ENCODE results near the gene PDCD5. TPM values are rescaled to one million over a fixed set of nuclear protein-coding genes. Genes with fewer than 3 reads are reported as not detected.

PDCD5 gene
- total and polyA plus RNA-seq, 2 experiments from 2014 or later, result 77.8 to 436 TPM

DNA sequence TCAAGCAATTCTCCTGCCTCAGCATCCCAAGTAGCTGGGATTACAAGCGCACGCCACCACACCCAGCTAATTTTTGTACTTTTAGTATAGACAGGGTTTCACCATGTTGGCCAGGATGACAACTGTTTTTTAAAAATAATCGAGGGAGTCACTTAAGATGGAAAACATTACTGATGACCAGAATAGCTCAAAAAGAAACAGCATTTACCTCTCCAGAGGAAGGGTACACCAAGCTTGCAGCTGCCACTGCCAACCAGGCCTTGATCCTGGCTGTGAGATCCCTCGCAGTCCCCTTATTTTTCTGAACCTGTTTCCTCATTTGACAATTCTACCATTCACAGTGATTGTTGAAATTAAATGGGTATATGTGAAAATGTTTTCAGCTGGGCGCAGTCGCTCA lies 14.5 kb downstream of the PDCD5 start (continued):
- TF ChIP-seq EZH2phosphoT487 (IDR thresholded peaks at IDR 0.05; ENCODE audit: unreplicated experiment) (no peak), NANOG (IDR thresholded peaks at IDR 0.05; ENCODE audit: borderline replicate concordance) (no peak), POLR2AphosphoS5 (IDR thresholded peaks at IDR 0.05; ENCODE audit: low read depth) (no peak)

DNA sequence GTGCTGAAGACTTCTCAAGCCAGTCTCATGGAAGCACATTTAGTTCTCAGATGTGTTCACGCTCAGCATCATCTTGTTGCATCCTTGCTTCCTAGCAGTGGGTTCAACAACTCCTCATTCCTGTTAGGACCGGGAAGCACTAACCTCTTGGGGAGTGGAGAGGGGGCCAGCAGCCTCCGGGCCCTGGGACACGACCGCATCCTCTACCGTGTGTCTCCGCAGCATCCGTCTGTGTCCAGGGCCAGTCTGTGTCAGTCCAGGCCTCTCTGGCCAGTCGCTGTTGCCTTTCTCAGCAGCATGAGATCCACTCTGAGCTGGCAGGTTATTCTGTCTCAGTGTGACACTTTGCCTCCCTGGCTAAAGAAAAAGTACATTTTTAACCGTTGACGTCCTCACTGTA lies 17.0 kb downstream of the PDCD5 start:
- no peak for TF ChIP-seq POLR2AphosphoS5 (IDR thresholded peaks at IDR 0.05; ENCODE audit: low read depth)
- TF ChIP-seq ZNF114 (CRISPR knock-in tag; IDR thresholded peaks at IDR 0.05), result no peak
- TF ChIP-seq CREB1 (CRISPR knock-in tag; IDR thresholded peaks at IDR 0.05; ENCODE audit: low read depth), result no peak
- TF ChIP-seq CTCF (conservative IDR thresholded peaks at IDR 0.05; ENCODE audit: low read depth in 2 of 2), result no peak
- TF ChIP-seq, protein P1, sequence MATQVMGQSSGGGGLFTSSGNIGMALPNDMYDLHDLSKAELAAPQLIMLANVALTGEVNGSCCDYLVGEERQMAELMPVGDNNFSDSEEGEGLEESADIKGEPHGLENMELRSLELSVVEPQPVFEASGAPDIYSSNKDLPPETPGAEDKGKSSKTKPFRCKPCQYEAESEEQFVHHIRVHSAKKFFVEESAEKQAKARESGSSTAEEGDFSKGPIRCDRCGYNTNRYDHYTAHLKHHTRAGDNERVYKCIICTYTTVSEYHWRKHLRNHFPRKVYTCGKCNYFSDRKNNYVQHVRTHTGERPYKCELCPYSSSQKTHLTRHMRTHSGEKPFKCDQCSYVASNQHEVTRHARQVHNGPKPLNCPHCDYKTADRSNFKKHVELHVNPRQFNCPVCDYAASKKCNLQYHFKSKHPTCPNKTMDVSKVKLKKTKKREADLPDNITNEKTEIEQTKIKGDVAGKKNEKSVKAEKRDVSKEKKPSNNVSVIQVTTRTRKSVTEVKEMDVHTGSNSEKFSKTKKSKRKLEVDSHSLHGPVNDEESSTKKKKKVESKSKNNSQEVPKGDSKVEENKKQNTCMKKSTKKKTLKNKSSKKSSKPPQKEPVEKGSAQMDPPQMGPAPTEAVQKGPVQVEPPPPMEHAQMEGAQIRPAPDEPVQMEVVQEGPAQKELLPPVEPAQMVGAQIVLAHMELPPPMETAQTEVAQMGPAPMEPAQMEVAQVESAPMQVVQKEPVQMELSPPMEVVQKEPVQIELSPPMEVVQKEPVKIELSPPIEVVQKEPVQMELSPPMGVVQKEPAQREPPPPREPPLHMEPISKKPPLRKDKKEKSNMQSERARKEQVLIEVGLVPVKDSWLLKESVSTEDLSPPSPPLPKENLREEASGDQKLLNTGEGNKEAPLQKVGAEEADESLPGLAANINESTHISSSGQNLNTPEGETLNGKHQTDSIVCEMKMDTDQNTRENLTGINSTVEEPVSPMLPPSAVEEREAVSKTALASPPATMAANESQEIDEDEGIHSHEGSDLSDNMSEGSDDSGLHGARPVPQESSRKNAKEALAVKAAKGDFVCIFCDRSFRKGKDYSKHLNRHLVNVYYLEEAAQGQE (IDR thresholded peaks at IDR 0.05; ENCODE audit: unreplicated experiment), result no peak
- TF ChIP-seq, protein P2, sequence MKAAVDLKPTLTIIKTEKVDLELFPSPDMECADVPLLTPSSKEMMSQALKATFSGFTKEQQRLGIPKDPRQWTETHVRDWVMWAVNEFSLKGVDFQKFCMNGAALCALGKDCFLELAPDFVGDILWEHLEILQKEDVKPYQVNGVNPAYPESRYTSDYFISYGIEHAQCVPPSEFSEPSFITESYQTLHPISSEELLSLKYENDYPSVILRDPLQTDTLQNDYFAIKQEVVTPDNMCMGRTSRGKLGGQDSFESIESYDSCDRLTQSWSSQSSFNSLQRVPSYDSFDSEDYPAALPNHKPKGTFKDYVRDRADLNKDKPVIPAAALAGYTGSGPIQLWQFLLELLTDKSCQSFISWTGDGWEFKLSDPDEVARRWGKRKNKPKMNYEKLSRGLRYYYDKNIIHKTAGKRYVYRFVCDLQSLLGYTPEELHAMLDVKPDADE (IDR thresholded peaks at IDR 0.05), result no peak
- TF ChIP-seq, protein P3, sequence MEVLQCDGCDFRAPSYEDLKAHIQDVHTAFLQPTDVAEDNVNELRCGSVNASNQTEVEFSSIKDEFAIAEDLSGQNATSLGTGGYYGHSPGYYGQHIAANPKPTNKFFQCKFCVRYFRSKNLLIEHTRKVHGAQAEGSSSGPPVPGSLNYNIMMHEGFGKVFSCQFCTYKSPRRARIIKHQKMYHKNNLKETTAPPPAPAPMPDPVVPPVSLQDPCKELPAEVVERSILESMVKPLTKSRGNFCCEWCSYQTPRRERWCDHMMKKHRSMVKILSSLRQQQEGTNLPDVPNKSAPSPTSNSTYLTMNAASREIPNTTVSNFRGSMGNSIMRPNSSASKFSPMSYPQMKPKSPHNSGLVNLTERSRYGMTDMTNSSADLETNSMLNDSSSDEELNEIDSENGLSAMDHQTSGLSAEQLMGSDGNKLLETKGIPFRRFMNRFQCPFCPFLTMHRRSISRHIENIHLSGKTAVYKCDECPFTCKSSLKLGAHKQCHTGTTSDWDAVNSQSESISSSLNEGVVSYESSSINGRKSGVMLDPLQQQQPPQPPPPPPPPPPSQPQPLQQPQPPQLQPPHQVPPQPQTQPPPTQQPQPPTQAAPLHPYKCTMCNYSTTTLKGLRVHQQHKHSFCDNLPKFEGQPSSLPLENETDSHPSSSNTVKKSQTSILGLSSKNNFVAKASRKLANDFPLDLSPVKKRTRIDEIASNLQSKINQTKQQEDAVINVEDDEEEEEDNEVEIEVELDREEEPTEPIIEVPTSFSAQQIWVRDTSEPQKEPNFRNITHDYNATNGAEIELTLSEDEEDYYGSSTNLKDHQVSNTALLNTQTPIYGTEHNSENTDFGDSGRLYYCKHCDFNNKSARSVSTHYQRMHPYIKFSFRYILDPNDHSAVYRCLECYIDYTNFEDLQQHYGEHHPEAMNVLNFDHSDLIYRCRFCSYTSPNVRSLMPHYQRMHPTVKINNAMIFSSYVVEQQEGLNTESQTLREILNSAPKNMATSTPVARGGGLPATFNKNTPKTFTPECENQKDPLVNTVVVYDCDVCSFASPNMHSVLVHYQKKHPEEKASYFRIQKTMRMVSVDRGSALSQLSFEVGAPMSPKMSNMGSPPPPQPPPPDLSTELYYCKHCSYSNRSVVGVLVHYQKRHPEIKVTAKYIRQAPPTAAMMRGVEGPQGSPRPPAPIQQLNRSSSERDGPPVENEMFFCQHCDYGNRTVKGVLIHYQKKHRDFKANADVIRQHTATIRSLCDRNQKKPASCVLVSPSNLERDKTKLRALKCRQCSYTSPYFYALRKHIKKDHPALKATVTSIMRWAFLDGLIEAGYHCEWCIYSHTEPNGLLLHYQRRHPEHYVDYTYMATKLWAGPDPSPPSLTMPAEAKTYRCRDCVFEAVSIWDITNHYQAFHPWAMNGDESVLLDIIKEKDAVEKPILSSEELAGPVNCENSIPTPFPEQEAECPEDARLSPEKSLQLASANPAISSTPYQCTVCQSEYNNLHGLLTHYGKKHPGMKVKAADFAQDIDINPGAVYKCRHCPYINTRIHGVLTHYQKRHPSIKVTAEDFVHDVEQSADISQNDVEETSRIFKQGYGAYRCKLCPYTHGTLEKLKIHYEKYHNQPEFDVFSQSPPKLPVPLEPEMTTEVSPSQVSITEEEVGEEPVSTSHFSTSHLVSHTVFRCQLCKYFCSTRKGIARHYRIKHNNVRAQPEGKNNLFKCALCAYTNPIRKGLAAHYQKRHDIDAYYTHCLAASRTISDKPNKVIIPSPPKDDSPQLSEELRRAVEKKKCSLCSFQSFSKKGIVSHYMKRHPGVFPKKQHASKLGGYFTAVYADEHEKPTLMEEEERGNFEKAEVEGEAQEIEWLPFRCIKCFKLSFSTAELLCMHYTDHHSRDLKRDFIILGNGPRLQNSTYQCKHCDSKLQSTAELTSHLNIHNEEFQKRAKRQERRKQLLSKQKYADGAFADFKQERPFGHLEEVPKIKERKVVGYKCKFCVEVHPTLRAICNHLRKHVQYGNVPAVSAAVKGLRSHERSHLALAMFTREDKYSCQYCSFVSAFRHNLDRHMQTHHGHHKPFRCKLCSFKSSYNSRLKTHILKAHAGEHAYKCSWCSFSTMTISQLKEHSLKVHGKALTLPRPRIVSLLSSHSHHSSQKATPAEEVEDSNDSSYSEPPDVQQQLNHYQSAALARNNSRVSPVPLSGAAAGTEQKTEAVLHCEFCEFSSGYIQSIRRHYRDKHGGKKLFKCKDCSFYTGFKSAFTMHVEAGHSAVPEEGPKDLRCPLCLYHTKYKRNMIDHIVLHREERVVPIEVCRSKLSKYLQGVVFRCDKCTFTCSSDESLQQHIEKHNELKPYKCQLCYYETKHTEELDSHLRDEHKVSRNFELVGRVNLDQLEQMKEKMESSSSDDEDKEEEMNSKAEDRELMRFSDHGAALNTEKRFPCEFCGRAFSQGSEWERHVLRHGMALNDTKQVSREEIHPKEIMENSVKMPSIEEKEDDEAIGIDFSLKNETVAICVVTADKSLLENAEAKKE (CRISPR knock-in tag; IDR thresholded peaks at IDR 0.05), result no peak
- TF ChIP-seq ZNF331 (CRISPR knock-in tag; IDR thresholded peaks at IDR 0.05; ENCODE audit: low read depth), result no peak
- TF ChIP-seq EZH2 (IDR thresholded peaks at IDR 0.05; ENCODE audit: low read depth, unreplicated experiment), result no peak
- no peak for TF ChIP-seq STAT1 (IDR thresholded peaks at IDR 0.05; ENCODE audit: unreplicated experiment)
- no peak for TF ChIP-seq EZH2phosphoT487 (IDR thresholded peaks at IDR 0.05; ENCODE audit: unreplicated experiment)
- H3K4me3 ChIP-seq, result no peak overlapping the region
- H3F3A ChIP-seq (replicated peaks; ENCODE audit: low read depth), result no peaks in the 10 kb centered on the region
- Mint-ChIP-seq H3K36me3 (ENCODE audit: low read depth) (peaks cover 76% of the 10 kb centered on the region), H3K4me1 (peaks cover 3% of the 10 kb centered on the region; the same call in 1 of the 3 replicates), H3K4me3 (no peak overlapping the region), H3K27ac (no peak overlapping the region), H3K9me3 (peaks cover 14% of the 10 kb centered on the region), H3K27me3 (ENCODE audit: insufficient read depth, low read depth, poor library complexity) (peaks cover 3% of the 10 kb centered on the region)
- H4K20me1 ChIP-seq (replicated peaks; ENCODE audit: insufficient read depth), result no peaks in the 10 kb centered on the region; the same call in 1 of the 2 replicates
- H3K9me2 ChIP-seq (ENCODE audit: insufficient read depth), result no peaks in the 10 kb centered on the region
- no peaks in the 10 kb centered on the region for H3K79me2 ChIP-seq (replicated peaks; ENCODE audit: insufficient read depth)
- ATAC-seq (no peak), DNase-seq (ENCODE audit: low spot score) (no peak)
- H3K4me1 ChIP-seq (ENCODE audit: insufficient read depth), result no peaks in the 10 kb centered on the region
- no peak overlapping the region for H2AFZ ChIP-seq
- H3K36me3 ChIP-seq (ENCODE audit: insufficient read depth), result peaks cover 64% of the 10 kb centered on the region
- no peak overlapping the region for H3K27ac ChIP-seq (ENCODE audit: low read depth)
- no peaks in the 10 kb centered on the region for H3K27me3 ChIP-seq (ENCODE audit: insufficient read depth)
- H3K4me2 ChIP-seq, result no peak overlapping the region

Measured in GM23338 (cell line).